SK-N-DZ (cell line): ENCODE data around the gene CERS6.
"Not testable (repeated sequence)": the region's sequence is repeated elsewhere in the genome, so short reads cannot be mapped to it uniquely, and the experiment has no call there.

Experiments
- DNase-seq: peaks from one replicate; pipeline ENCODE4 v3.0.0-alpha.2; 2015; ENCODE audit warnings: low spot score

Gene CERS6

DNA sequence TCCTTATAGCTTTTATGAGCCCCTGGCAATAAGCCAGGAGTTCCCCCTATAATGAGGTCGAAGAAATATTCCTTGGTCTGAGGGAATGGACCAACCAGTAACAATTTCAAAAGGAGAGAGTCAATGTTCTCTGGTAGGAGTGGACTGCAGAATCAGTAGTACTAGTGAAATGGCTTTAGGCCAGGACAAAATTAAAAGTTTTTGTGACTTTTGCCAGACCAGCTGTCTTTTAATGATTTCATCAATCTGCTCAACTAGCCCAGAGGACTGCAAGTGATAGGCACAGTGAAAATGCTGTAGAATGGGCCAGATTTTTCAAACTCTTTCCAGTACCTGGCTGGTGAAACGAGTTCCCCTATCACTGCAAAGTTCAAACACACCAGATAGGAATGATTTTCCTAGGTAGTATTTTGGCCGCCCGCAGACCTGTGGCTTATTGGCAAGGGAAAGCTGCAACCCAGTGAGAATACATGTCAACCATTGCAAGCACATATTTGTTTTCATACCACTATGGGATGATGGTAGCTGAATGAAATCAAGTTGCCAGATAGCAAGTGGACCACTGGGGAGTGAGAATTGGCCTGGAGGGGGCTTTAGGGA is 45.5 kb downstream of the CERS6 start:
- DNase-seq: no peak

DNA sequence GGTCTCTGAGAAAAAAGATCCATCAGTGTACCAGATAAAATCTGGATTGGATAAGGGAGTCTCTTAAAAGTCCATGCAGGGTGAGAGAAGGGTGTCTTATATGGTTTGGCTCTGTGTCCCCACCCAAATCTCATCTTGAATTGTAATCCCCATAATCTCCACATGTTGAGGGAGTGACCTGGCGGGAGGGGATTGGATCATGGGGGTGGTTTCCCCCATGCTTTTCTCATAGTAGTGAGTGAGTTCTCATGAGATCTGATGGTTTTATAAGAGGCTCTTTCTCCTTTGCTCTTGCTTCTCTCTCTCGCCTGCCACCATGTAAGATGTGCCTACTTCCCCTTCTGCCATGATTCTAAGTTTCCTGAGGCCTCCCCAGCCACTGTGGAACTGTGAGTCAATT is 46.8 kb downstream of the CERS6 start:
- DNase-seq: not testable (repeated sequence)

DNA sequence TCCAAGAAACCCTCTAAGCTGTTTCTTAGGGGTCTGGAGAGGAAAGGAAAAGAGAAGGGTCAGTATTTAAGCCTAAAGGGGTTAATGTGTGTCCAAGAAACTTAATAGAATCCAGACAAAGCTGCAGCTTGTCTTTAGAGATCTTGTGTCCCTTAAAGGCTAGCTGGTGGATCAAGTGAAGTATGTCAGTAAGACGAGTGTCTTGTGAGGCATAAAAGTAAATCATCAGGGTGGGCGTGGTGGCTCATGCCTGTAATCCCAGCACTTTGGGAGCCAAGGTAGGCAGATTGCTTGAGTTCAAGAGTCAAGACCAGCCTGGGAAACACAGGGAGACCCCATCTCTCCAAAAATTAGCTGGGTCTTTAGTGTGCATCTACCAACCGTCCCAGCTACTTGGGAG is 47.8 kb downstream of the CERS6 start:
- DNase-seq: no peak

DNA sequence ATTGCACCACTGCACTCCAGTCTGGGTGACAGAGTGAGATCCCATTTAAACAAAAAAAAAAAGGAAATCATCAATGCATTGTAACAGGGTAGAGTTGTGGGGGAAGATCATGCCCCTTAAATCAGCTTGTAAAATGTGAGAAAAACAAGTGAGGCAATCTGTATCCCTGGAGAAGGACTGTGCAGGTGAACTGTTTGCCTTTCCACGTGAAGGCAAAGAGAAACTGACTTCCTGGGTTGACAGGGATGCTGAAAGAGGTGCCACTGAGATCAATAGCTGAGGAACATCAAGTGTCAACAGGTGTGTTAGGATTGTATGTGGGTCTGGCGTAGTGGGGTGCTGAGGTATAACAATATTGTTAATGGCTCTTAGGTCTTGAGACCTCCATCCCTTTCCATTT is 48.3 kb downstream of the CERS6 start:
- DNase-seq: no peak

DNA sequence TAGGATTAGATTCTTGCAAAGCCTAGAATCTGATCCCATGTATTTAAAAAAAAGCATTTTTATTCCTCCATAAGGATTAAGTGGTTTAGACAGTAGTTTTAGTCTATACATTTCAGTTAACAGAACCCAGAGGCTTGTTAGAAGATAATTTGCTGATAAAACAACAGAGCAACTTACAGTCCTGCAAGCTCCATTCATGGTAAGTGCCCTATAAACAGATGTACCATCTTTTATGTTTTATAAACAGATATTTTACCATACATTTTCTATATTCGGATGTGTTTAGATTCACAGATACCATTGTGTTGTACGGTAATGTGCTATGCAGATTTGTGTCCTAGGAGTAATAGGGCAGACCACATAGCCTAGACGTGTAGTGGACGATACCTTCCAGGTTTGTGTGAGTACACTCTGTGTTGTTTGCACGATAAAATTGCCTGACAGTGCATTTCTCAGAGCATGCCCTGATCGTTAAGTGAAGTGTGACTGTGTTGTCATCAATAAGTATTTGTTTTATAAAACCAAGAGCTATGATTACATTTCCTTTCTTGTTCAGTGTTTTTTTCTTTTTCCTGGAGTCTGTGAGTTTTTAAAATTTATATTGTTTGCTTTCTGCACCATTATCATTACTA is 54.2 kb downstream of the CERS6 start:
- peak; percentile 51 for DNase-seq

DNA sequence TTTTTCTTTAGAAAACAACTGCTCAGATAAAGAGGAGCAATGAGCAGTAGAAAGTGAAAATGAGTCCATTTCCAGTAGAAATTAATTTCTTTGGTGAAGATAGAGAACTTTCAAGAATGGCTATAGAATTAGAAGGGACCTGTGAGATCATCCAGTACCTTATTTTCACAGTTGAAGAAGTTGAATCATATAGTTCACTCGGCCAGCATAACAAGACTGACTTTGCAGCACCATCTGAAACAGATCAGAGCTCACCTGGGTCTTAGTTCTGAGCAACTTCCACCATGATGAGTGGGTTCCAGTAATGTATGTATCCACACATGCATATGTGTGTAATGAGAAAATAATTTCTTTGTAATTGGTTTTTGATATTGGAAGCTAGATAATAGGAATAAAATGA is 58.6 kb downstream of the CERS6 start:
- no peak for DNase-seq

DNA sequence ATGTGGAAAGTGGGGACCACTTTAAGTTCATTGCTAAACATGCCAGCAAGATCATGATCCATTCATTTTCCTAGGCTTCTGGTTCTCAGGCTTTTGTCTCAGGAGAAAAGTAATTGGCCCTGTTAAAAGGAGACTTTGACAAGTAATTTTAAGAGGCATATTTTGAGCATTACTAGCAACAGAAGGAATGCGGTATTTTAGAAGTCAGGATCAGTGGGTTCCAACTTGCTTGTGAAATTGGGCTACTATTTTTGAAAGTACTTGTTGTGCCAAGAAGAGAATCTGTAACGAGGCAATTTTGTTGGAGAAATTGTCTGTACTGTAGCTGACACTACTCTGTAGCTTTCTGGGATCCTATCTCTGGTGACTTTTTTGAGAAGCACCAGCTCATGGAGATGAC is 59.4 kb downstream of the CERS6 start:
- DNase-seq: no peak

DNA sequence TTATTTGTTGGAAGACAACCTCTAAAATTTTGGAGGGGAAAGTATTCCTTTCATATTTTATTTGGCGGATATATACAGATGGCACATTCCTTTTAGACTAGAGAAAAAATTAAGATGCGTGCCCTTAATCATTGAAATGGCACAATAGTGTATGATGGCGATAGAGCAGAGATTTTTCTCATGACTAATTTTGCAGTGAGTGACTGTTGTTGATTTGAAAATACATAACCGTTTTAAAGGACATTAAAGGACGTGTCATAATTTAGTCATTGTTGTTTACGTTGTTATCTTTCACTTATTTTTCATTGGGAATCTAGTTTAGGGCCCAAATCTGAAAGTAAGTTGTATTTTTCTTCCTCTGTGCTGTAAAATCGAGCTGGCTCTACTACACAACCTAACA is 61.7 kb downstream of the CERS6 start:
- no peak for DNase-seq

DNA sequence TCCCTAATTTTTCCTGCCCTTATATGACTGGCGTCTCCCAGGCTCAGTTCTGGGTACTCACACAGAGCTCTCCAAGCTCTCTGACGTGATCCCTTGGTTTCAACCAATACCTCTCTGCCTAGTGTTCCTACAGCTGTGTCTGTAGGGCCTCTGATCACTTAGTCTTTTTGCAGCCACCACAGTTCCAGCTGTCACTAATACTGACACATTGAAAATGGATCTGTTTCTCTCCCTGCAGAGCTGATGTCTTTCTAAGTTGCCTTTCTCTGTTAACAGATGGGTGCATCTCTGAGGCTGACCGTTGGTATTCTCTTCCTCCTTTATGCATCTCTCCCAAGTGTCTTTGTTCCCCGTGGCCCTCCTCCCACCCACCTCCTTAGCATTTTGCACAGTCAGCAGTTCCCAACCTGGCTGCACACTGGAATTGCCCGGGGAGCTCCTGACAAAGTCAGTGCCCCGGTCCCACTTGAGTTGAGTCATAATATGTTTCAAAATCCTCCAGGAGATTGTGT is 62.5 kb downstream of the CERS6 start:
- peak; percentile 45 for DNase-seq

DNA sequence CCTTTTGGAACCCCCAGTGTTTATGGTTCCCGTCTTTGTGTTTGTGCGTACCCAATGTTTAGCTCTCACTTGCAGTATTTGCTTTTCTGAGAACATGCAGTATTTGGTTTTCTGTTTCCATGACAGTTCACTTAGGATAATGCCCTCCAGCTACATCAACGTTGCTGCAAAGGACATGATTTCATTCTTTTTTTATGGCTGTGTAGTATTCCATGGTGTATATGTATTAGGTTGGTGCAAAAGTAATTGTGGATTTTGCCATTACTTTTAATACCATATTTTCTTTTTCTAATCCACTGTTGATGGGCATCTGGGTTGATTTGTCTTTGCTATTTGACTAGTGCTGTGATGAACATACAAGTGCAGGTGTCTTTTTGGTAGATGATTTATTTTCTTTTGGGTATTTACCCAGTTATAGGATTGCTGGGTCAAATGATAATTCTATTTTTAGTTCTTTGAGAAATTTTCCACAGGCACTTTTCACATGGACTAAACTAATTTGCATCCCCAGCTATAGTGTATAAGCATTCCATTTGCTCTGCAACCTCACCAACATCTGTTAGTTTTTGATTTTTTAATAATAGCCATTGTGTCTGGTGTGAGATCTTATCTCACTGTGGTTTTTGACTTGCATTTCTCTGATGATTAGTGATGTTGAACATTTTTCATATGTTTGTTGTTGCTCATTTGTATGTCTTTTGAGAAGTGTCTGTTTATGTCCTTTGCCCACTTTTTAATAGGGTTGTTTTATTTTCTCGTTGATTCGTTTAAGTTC is 63.6 kb downstream of the CERS6 start:
- no peak for DNase-seq

DNA sequence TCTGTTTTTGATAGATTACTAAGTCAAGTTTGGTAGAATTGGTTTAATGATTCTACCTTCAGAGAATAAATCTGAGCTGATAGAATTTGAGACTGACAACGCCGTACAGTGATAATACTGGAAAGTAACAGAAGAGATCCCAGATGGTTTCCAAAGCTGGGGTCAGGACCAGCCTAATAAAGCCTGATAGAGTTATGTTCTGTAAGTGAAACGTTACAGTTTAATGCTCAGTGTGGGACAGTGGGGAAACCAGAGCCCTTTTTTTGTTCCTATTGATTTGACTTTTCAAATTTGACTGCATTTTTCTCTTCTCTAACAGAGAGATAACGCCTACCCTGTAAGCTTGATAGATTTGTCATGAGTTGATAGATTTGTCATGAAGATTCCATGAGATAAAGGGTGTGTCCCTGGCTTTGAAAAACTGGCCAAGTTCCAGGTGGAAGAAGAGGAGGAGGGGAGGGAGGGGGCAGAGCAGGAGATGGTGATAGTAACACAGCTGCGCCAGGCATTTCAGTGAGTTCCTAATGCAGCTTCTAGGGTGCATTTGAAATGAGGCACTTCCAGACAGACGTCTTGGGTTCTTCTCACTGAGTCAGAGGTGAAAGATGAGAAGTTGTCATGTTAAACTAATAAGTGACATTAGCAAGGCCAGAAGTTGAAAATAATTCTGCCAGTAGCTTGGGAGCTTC is 65.1 kb downstream of the CERS6 start:
- peak; percentile 73 for DNase-seq

DNA sequence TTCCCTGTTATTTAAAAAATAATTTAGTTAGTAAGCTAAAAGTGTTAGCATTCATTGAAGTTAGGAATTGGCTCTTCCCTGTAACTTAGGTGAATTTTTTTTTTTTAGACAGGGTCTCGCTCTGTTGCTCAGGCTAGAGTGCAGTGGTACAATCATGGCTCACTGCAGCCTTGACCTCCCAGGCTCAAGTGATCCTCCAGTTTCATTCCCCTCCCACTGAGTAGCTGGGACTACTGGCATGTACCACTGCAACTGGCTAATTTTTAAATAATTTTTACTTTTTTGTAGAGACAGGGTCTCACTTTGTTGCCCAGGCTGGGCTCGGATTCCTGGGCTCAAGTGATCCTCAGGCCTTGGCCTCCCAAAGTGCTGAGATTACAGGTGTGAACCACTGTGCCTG is 66.4 kb downstream of the CERS6 start:
- no peak for DNase-seq

DNA sequence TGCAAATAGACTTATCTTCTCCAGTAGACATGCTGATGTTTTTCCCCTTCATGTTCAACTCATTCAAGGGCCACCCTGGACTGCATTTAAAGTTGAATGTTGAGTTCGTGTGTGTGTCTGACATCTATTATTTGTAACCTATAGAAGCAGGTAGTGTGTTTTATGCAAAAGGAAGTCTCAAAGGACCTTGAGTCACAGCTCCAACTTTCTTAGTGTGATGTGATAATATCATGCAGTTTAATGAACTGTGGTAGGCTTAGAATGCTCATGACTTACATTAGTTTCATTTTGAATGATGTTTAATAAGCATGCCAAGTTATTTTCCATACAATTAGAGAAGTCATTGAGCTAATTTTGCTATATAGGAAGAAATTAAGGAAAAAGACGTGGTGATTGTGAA is 67.9 kb downstream of the CERS6 start:
- no peak for DNase-seq

DNA sequence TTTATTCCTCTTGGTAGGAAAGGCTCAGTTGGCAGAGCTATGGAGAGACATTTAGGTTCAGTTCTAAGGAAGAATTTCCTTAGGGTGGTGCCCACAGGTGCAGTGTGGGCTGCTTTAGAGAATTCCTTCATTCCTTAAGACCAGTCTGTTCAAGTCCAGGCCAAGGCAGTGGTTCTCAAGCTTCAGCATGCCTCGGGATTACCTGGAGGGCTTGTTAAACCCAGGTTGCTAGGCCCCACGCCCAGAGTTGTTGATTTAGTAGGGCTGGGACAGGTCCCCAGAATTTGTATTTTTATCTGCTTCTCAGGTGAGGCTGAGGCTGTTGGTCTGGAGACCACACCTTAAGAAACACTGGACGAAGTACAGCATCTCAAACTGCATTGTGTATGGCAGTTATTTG is 68.9 kb downstream of the CERS6 start:
- no peak for DNase-seq

DNA sequence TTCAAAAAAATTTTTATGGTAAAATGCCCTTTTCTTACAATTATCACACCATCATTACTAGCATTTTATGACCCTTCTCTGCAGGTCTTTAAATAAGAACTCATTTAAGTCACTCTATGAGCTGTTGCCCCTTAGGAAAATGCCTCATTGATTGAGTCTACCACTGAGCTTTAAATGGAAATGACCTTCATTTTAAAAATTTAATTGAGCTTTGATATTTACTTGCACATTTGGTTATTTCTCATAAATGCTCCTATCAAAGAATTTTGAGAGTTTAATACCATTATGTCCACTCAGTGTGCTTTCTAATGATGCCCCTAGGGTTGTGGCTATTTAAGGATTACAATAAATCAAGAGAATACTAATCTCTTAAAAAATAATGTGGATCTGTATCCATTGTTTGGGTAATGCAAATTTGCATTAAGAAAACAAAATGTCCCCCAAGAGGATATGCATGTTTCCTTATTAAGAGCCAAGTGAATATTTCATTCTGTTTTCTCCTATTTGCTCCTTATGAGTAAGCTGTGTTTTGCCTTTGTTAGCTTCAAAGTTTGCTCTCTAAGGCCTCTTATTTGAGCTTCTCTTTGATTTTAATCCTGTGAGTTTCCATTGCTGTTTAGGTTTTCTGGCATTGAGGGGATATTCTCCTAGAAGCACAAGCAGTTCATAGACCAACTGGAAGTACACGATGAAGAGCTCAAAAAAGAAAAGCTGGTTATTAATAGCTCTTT is 69.8 kb downstream of the CERS6 start:
- no peak for DNase-seq

DNA sequence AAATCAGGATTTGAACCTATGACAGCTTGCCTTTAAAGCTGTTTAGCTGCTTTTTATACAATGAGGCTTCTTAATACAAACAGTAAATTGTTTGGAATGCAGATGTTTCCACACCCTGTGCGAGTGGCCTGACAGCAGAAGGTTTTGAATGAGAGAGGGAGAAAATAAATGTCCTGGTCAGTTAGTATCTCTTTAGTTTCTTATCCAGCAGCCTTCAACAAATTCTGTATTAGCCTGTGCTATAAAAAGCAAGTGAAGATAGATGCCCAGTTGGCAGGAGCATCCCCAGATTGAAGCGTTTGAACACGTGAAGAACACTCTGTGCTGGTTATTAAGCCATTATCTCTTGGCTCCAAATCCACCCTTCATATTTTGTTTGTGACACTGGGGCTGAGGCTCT is 70.6 kb downstream of the CERS6 start:
- DNase-seq: no peak

DNA sequence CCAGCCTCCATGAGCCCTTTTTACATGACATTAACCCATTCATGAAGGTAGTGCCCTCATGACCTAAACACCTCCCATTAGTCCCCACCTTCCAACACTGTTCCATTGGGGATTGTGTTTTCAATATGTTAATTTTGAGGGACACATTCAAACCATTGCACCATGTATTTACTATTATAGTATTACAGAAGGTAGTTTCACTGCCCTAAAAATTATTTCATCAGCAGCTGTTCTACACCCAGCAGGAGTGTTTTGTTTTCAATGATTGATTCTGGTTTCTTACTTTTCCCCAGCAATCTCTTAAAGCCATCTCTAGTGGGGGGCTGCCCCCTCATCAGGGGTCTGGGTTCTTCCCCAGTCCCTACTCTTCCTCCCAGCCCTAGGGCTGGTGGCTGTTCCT is 71.9 kb downstream of the CERS6 start:
- no peak for DNase-seq

DNA sequence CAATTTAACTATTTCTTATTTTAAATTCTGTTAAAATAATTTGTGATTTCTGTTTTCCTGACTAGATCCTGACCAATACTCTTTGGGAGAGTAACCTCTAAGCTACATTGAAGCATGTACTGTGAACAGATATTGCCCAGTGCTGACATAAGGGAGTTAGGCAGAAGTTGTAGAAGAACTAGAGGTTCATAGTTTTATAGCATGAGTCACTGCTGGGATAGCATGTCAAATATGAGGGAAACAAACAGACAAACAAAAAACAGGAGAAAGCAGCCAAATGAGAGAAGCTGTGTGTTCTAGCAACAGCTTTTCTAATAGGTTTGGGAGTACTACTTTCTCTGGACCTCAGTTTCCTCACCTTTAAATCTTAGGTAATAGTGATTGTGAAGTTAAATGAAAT is 72.4 kb downstream of the CERS6 start:
- no peak for DNase-seq

DNA sequence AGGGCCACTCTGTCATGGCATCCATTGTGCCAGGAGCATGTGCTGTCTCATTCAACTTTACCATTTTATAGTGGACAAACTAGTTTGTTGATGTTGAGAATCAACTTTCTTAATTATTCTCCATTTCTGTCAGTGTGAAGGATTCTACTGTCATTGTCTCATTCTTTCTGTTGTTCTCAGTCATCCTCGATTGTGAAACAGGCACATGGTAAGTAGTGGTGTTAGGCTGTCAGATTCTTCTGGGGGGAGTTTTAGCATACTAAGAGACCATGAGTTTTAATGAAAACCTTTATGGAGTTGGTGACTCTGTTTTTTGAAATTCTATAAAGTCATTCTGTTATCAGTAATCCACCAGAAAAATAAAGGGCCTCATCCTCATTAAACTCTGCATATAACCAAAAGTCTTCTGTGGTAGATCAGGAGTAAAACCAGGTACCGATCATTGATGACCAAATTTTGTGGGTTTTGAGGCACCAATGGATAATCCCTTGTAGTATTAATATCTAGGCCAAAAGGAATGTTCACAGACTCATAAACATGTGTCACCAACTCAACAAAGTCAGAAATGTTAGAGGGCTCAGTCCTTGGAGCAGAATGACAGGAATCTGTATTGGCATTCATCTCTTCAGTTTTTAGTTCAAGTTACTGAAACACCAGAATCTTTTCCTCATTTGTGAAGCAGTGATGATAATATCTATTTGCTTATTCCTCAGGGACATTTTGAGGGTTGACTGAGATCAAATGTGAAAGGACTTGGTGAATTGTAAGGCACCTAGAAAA is 73.2 kb downstream of the CERS6 start:
- no peak for DNase-seq

DNA sequence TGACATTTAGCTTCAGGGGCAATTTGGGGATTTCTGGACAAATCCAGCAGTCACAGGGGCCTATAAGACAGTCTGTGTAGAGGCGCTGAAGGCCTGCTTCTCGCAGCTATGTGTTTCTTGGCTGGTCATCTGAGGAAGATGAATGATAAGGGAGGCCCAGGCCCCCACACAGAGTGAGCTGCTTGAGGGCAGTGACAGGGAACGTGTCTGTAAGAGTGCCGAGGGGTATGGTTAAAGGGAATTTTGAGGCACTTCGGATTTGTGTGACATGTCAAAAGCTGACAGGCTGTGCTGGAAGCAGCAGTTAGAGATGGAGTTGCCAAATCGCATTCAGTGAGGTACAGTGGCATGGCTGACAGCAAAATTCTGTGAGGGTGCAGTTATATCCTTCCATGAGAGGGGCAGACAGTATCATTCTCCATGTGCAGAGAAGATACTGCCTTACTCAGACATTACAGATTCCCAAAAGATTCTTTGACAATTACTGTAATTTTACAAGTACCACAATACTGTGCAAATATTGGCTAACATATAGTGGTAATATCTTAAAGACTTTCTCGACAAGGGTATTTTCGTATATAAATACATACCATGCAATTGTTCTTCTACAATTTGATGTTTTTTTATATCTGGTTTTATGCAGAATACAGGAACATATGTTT is 74.0 kb downstream of the CERS6 start:
- peak; percentile 67 for DNase-seq
